GM23338 (cell line): Measurements from ENCODE around the gene THRB. TPM values are rescaled to one million over a fixed set of nuclear protein-coding genes. Genes with fewer than 3 reads are reported as not detected.

Experiments
- ATAC-seq: fragments of 200-7000 bp; cut with Tn5 transposase; 3 replicates; pipeline ENCODE4 v1.9.1; 2020
- DNase-seq: peaks from one replicate; pipeline ENCODE4 v3.0.0-alpha.2; 2015; ENCODE audit warnings: low spot score
- H2AFZ ChIP-seq: fragments of 200-600 bp; sonication (generic); 2 replicates; pipeline ENCODE4 v1.8.0; 2016; ENCODE audit warnings: antibody characterized with exemption, mild to moderate bottlenecking, moderate library complexity
- H3F3A ChIP-seq: fragments of 200-600 bp; sonication (generic); replicated peaks from 2 replicates; pipeline ENCODE4 v1.8.0; 2017; ENCODE audit warnings: antibody characterized with exemption, mixed run types, low read depth
- H3K27ac ChIP-seq: fragments of 200-600 bp; sonication (generic); 2 replicates; pipeline ENCODE4 v1.6.1; 2016; ENCODE audit warnings: low read depth
- H3K27me3 ChIP-seq: fragments of 200-600 bp; sonication (generic); 2 replicates; pipeline ENCODE4 v1.8.0; 2016; ENCODE audit warnings: mild to moderate bottlenecking, mixed run types, moderate library complexity; ENCODE audit not compliant: insufficient read depth
- H3K36me3 ChIP-seq: fragments of 200-600 bp; sonication (generic); 2 replicates; pipeline ENCODE4 v1.8.0; 2016; ENCODE audit warnings: mild to moderate bottlenecking; ENCODE audit not compliant: insufficient read depth
- H3K4me1 ChIP-seq: fragments of 200-600 bp; sonication (generic); 2 replicates; pipeline ENCODE4 v1.8.0; 2016; ENCODE audit warnings: mild to moderate bottlenecking, moderate library complexity; ENCODE audit not compliant: insufficient read depth
- H3K4me2 ChIP-seq: fragments of 200-600 bp; sonication (generic); 2 replicates; pipeline ENCODE4 v1.7.1; 2017; ENCODE audit warnings: mixed run types
- H3K4me3 ChIP-seq: fragments of 200-600 bp; sonication (generic); 2 replicates; pipeline ENCODE4 v1.6.1; 2016; ENCODE audit warnings: mixed run types
- H3K79me2 ChIP-seq: fragments of 200-600 bp; sonication (generic); replicated peaks from 2 replicates; pipeline ENCODE4 v1.8.0; 2017; ENCODE audit warnings: mild to moderate bottlenecking; ENCODE audit not compliant: insufficient read depth
- H3K9me2 ChIP-seq: fragments of 200-600 bp; sonication (generic); 2 replicates; pipeline ENCODE4 v1.8.0; 2017; ENCODE audit not compliant: insufficient read depth
- H4K20me1 ChIP-seq: fragments of 200-600 bp; sonication (generic); replicated peaks from 2 replicates; pipeline ENCODE4 v1.8.0; 2017; ENCODE audit warnings: mild to moderate bottlenecking; ENCODE audit not compliant: insufficient read depth
- H3K27ac Mint-ChIP-seq: 2 replicates; pipeline ENCODE4 v1.8.0; 2020; ENCODE audit warnings: inconsistent platforms, mild to moderate bottlenecking, moderate library complexity, mixed read lengths
- H3K27me3 Mint-ChIP-seq: 3 replicates; pipeline ENCODE4 v1.8.0; 2022; ENCODE audit warnings: low read depth, mild to moderate bottlenecking, moderate library complexity, mixed read lengths, inconsistent platforms; ENCODE audit not compliant: insufficient read depth, poor library complexity
- H3K36me3 Mint-ChIP-seq: 3 replicates; pipeline ENCODE4 v1.8.0; 2021; ENCODE audit warnings: low read depth, mild to moderate bottlenecking, inconsistent platforms, moderate library complexity, mixed read lengths
- H3K4me1 Mint-ChIP-seq: 3 replicates; pipeline ENCODE4 v1.8.0; 2020; ENCODE audit warnings: mild to moderate bottlenecking, inconsistent platforms, mixed read lengths
- H3K4me3 Mint-ChIP-seq: 3 replicates; pipeline ENCODE4 v1.8.0; 2021; ENCODE audit warnings: moderate library complexity, mild to moderate bottlenecking, inconsistent platforms, mixed read lengths
- H3K9me3 Mint-ChIP-seq: 3 replicates; pipeline ENCODE4 v1.8.0; 2020; ENCODE audit warnings: moderate library complexity, mild to moderate bottlenecking, inconsistent platforms, mixed read lengths
- CREB1 ChIP-seq: fragments of 250-450 bp; sonication (Bioruptor Pico); IDR thresholded peaks from 2 replicates; pipeline ENCODE4 v1.5.0; 2020; ENCODE audit warnings: low read depth, mild to moderate bottlenecking, moderate library complexity
- EZH2phosphoT487 ChIP-seq: fragments of 200-600 bp; sonication (generic); IDR thresholded peaks from one replicate; pipeline ENCODE4 v1.8.1; 2018; ENCODE audit warnings: antibody characterized with exemption; ENCODE audit not compliant: unreplicated experiment
- JUNB ChIP-seq: IDR thresholded peaks from one replicate; pipeline ENCODE4 v1.6.1; 2016; ENCODE audit warnings: antibody characterized with exemption; ENCODE audit not compliant: unreplicated experiment
- NANOG ChIP-seq: IDR thresholded peaks from 2 replicates; pipeline ENCODE4 v1.6.1; 2016; ENCODE audit warnings: antibody characterized with exemption, borderline replicate concordance
- STAT1 ChIP-seq: IDR thresholded peaks from one replicate; pipeline ENCODE4 v1.6.1; 2016; ENCODE audit warnings: antibody characterized with exemption; ENCODE audit not compliant: unreplicated experiment
- ZNF331 ChIP-seq: fragments of 250-450 bp; sonication (Bioruptor Pico); IDR thresholded peaks from 2 replicates; pipeline ENCODE4 v1.5.0; 2020; ENCODE audit warnings: low read depth, mild to moderate bottlenecking, moderate library complexity
- polyA plus RNA-seq: library from polyadenylated mRNA; unstranded; fragments of >200 nt; fragmentation: Nextera tagmentation; extraction: Ambion mirVana; gene quantifications from 2 replicates; pipeline ENCODE4 v1.2.1, GENCODE V29; 2016
- total RNA-seq: library from RNA; depleted of rRNA; stranded (reverse); fragments of >200 nt; shearing (Covaris generic); gene quantifications from 2 replicates; pipeline ENCODE4 v1.2.3, GENCODE V29; 2014
- TF ChIP-seq, protein P1 (sequence below), 2 experiments: fragments of 200-600 bp in 1 of 2; sonication (generic) in 1 of 2; conservative IDR thresholded peaks; 2 replicates each; pipeline versions ENCODE4 v1.5.1 to v1.6.1; 2016 to 2017; ENCODE audit warnings: antibody characterized with exemption in 2 of 2, low read depth in 2 of 2, mild to moderate bottlenecking in 2 of 2, moderate library complexity in 1 of 2

Gene THRB
- total and polyA plus RNA-seq, 2 experiments from 2014 or later: 1.7 to 3.2 TPM

DNA sequence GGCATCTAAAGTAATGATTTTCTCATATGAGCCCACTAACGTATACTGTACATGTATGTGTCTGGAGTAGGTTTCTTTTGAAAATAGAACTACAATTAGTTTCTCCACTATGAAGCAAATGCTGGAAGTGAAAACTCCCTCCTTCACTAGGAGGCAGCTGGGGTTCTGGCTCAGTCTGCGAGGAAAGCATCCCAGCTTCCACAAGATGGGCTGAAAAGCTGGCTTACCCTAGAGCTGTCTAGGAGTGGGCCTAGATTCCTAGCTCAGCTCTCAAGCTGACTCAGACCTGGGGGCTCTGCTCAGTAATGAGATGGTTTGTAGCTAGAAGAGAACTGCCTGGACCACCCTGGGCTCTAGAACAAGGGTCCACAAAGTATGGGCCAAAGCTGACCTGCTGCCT is 268.3 kb downstream of the THRB start:
- Mint-ChIP-seq H3K4me3 (no peak overlapping the region), H3K27ac (no peak overlapping the region), H3K36me3 (no peaks in the 10 kb centered on the region), H3K9me3 (no peaks in the 10 kb centered on the region), H3K27me3 (no peaks in the 10 kb centered on the region), H3K4me1 (peaks cover 17% of the 10 kb centered on the region)
- H3K4me2 ChIP-seq: no peak overlapping the region
- DNase-seq (no peak), ATAC-seq (peak; percentile 37; the same call in 1 of the 3 replicates)
- no peaks in the 10 kb centered on the region for H3K27me3 ChIP-seq
- H3K36me3 ChIP-seq: no peaks in the 10 kb centered on the region
- TF ChIP-seq CREB1 (CRISPR knock-in tag) (no peak), NANOG (no peak), JUNB (no peak), EZH2phosphoT487 (no peak)
- TF ChIP-seq, protein P1, sequence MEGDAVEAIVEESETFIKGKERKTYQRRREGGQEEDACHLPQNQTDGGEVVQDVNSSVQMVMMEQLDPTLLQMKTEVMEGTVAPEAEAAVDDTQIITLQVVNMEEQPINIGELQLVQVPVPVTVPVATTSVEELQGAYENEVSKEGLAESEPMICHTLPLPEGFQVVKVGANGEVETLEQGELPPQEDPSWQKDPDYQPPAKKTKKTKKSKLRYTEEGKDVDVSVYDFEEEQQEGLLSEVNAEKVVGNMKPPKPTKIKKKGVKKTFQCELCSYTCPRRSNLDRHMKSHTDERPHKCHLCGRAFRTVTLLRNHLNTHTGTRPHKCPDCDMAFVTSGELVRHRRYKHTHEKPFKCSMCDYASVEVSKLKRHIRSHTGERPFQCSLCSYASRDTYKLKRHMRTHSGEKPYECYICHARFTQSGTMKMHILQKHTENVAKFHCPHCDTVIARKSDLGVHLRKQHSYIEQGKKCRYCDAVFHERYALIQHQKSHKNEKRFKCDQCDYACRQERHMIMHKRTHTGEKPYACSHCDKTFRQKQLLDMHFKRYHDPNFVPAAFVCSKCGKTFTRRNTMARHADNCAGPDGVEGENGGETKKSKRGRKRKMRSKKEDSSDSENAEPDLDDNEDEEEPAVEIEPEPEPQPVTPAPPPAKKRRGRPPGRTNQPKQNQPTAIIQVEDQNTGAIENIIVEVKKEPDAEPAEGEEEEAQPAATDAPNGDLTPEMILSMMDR (conservative IDR thresholded peaks at IDR 0.05; ENCODE audit: low read depth in 2 of 2): no peak
- H2AFZ ChIP-seq: no peak overlapping the region
- no peaks in the 10 kb centered on the region for H4K20me1 ChIP-seq
- H3K9me2 ChIP-seq: 0 out of 2 replicates have a peak, but pooled peaks cover 4% of the 10 kb centered on the region
- peaks cover 14% of the 10 kb centered on the region for H3K4me1 ChIP-seq
- no peak overlapping the region for H3K27ac ChIP-seq
- no peaks in the 10 kb centered on the region for H3K79me2 ChIP-seq
- no peak overlapping the region for H3K4me3 ChIP-seq
- H3F3A ChIP-seq: no peaks in the 10 kb centered on the region

DNA sequence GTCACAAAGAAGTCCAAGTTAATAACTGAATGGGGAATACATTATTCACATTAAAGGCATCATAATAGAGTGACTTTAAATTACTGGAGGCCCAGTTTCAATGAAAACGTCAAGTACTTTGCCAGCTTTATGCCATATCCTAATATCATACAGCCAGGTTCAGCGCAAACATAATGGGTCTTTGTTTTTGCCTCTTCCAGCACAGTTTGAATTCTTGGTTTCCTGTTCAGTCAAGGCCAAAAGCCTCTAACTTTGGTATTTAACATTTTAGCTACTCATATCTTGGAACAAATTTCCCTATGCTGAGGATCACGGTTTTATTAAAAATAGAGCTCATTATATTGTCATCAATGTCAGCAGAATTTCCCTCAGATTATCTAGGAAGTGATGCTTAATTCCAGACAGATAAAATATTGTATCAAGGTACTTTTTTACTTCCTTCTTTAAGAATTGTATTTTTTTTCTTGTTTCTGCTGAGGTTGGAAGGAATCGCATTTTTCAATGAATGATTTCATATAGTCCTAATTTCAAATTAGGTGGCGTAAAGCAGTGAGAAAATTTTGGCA is 269.2 kb downstream of the THRB start:
- H3K27ac Mint-ChIP-seq: peak overlapping the region; percentile 49; the same call in 1 of the 2 replicates
- ATAC-seq: no peak
- no peaks in the 10 kb centered on the region for H3K9me3 Mint-ChIP-seq
- no peaks in the 10 kb centered on the region for H3K27me3 Mint-ChIP-seq
- no peaks in the 10 kb centered on the region for H3K79me2 ChIP-seq
- H3K4me2 ChIP-seq: no peak overlapping the region
- peaks cover 17% of the 10 kb centered on the region for H3K4me1 ChIP-seq
- H3K36me3 ChIP-seq: no peaks in the 10 kb centered on the region
- no peak overlapping the region for H3K4me3 ChIP-seq
- H3K9me2 ChIP-seq: 0 out of 2 replicates have a peak, but pooled peaks cover 4% of the 10 kb centered on the region
- H3F3A ChIP-seq: no peaks in the 10 kb centered on the region
- no peak for DNase-seq
- no peaks in the 10 kb centered on the region for H4K20me1 ChIP-seq
- no peak overlapping the region for H3K4me3 Mint-ChIP-seq
- no peak overlapping the region for H3K27ac ChIP-seq
- H3K27me3 ChIP-seq: no peaks in the 10 kb centered on the region
- peaks cover 21% of the 10 kb centered on the region for H3K4me1 Mint-ChIP-seq
- H3K36me3 Mint-ChIP-seq: no peaks in the 10 kb centered on the region
- H2AFZ ChIP-seq: no peak overlapping the region
- TF ChIP-seq STAT1: no peak
- TF ChIP-seq EZH2phosphoT487: no peak
- TF ChIP-seq, protein P1 (conservative IDR thresholded peaks at IDR 0.05; ENCODE audit: low read depth in 2 of 2): no peak
- TF ChIP-seq ZNF331: no peak
- TF ChIP-seq NANOG: no peak
